SHP77 (cell line): ENCODE measurements around the gene MYF5.
"Not testable (repeated sequence)": the region's sequence is repeated elsewhere in the genome, so short reads cannot be mapped to it uniquely, and the experiment has no call there.

ENCODE experiments used
- DNase-seq, 2 experiments: peaks; one replicate each; lab custom pipeline; 2025; lab: John Stamatoyannopoulos, UW

Gene MYF5

DNA sequence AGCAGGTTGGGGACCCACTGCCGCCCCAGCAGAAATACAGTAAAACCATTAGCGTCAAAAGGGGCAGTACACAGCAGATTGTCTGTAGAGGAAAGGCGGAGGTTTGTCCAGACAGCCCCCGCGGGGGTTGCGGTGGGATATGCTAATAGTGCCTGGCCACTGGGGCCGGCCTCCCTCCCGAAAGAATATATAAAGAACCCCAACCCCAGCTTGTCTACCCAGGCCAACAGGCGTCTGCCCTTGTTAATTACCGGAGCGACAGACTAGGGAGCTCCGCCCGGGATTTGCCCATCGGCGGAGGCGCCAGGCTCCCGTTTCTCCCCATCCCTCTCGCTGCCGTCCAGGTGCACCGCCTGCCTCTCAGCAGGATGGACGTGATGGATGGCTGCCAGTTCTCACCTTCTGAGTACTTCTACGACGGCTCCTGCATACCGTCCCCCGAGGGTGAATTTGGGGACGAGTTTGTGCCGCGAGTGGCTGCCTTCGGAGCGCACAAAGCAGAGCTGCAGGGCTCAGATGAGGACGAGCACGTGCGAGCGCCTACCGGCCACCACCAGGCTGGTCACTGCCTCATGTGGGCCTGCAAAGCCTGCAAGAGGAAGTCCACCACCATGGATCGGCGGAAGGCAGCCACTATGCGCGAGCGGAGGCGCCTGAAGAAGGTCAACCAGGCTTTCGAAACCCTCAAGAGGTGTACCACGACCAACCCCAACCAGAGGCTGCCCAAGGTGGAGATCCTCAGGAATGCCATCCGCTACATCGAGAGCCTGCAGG, at the start of gene MYF5:
Gene MYF5 (plus strand): TSS at position 217 of the 774 bp plus-strand sequence. CDS start 152 bp downstream, at position 369.
- DNase-seq: no peak

DNA sequence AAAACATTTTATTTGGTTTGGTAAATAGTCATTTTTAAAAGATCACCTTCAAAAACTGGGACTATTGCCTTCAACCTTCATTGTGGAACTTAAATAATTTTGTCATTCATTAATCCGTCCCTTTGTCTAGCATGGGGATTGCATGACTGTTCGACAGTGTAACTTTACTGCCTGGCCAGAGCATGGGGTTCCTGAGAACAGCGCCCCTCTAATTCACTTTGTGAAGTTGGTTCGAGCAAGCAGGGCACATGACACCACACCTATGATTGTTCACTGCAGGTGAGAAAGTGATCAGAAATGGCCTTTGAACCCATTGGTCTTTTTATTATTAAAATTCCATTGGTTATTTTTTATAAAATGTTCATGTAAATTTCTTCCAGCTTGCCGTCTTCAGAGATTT, 46.5 kb upstream of the MYF5 start:
- no peak for DNase-seq

DNA sequence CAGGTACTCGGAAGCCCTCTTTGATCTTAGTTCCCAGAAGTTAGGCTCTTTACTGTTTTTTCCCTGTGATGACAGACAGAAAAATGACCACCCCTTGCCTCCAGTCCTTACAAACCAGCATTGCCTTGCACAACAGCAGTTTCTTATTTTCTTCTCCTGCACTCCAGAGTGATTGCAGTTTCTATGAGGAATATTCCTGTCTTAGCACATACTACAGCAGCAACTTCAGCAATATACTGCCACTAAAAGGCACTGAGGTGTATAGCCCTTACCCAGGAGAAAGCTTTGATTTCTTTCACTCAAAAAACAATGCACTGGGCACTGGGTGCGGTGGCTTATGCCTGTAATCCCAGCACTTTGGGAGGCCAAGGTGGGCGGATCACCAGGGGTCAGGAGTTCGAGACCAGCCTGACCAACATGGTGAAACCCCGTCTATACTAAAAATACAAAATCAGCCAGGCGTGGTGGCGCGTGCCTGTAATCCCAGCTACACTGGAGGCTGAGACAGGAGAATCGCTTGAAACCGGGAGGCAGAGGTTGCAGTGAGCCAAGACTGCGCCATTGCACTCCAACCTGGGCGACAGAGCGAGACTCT, 40.6 kb upstream of the MYF5 start:
- DNase-seq: not testable (repeated sequence)

DNA sequence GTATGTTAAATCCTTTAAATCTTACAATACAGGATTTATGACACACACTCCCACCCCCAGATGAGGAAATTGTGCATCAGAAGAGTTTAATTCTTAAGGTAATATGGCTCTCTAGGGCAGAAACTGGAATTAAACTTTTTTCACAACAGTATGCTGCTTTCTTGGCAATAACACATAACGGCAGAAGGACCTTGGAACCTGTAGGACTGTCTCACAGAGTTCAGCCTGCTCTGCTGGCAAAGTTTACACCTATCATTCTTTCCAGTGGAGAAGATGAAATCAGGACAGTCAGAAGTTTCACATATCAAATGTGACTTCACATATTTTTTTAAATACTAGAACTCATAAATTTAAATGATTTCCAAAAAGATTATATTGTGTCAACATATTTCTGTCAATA, 39.9 kb upstream of the MYF5 start:
- no peak for DNase-seq

DNA sequence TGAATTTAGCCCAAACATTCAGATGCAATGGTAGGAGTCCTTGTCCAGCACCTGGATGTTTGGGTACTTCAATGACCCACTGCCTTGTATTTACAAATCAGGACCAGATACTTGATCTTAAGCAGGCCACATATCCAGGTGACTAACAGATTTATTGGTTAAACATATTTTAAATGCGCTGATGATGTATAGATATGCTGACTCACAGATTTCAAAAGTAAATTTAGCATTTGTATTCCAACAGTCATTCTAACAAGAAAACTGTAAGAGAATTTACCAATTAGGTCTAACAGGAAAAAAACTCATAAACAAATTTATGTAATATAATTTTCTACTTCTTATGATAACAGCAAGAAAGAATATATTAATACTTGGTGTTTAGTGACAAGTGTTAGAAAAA, 38.7 kb upstream of the MYF5 start:
- DNase-seq: no peak

DNA sequence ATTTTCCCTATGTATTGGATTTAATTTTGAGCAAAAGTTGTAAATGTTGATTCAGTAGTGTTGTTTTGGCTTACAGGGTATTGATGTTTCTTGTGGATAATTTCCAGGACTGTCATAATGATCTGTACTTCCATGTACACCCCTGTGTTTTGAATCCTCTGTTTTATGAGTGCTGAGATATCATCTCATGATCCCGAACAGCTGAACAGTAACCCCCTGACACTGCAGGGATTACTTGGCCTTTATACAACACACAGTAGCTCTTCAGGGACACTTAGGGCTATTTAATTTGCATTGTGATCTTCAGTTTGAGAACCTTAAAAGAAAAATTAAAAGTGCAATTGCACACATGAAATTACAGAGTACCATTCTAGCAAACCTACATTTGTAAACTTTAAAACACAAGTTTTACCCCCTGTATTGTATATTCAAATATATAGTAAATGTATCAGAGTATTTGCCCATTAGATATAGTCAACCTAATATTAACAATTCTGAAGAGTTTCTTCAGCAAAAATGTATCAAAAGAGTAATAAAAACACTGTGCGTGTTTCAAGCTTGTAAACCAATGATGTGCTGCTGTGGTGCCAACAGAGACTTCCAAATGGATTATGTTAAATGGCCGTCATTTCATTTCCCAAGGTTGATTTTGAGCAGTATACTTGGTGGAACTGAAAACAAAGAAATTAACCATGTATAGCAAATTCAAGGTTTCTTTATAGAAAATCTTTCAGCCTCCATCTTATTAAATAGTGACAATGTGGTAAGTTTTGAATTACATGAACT, 37.2 kb upstream of the MYF5 start:
- no peak for DNase-seq

DNA sequence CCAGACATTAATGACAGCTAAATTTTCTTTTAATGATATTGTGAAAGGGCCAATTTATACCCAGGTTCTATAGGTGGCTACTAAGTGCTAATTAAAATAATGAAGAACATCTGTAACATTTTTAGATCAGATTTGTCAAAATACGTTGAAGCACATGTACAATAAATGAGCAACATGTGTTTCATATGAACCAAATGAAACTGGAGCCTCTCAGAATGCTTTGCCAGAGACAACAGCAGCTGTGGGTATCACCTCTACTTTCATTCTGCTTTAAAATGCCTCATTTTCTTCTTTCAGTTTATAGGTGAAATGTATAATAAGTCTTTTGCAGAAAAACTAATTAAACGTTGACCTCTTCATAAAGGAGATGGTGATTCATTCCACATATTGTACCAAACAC, 35.4 kb upstream of the MYF5 start:
- no peak for DNase-seq

DNA sequence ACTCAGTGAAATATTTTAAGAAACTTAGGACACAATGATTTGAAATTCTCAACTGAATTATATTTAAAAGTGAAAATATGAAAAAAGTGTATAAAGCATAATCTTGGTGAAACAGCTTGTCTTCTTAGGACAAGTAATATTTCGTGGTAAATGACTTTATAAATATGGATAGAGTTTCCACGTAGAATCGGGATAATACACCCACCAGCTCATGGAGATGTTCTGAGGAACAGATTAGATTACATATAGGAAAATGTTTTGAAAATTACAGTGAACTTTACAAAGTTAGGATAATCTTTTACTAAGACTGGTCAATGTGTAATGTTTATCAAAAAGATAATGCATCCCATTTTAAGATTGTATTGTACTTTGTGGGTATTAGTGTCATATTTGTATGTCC, 34.9 kb upstream of the MYF5 start:
- no peak for DNase-seq

DNA sequence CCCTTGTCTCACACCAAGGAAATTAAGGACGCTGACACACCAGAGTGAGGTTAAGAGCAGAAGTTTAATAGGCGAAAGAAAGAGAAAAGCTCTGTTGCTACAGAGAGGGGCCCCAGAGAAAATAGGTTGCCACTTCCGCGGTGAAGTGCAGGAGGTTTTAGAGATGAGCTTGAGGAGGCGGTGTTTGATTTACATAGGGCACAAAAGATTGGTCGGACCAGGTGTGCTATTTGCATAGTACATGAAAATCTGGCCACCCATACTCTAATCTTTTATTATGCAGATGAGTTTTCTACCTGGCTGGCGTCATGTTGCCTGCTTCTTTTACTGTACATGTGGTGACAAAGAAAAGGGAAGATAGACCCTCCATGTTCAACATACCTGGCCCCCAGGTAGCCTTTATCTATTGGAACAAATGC, 32.6 kb upstream of the MYF5 start:
- no peak for DNase-seq

DNA sequence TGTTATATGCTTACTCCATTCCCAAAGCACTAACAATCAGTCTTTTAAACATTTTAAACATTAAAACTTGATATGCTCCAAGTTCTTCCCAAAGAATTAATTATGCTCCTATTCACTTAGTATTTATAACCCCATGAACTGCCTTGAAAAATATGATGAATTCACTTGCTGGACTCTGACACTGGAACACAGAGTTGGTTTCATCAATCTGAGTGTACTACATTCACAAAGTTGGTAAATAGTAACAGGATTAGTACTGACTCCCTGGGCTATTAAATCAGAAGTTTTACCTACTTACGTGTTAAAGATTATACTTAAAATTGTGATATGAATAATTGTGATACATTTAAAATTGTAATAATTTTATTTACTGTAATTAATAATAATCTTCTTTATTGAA, 26.6 kb upstream of the MYF5 start:
- no peak for DNase-seq

DNA sequence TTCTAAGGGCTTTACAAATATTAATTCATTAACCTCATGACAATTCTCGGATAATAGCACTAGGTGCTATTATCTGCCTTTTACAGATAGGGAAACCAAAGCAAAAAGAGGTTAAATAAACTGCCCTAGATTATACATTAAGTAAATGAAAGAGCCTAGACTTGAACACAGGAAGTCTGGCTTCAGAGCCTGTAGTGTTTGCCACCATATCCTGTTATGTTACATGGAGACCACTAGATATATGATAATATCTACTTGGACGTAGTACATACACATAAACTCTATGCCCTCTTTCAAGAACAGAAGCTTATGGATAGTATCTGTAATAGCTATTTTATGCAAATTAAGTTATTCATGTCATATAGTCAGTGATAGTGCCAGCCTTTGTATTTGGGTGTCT, 26.2 kb upstream of the MYF5 start:
- no peak for DNase-seq

DNA sequence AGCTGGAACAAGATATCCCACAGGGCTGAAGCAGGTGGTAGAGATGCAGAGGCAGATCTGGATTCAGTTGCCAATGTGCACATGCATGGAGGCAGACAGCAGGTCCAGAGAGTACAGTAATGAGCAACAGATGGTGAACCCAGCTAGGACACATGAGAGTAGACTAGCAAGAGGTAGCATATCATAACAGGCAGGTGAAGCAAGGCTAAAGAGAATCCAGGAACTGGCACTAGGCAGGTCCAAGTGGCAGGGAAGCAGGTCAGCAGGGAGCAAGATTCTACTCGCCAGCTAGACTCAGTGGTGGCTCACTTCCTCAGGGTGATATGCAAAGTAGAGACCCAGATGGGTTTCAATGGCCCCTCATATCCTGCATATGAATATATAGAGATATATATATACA, 24.6 kb upstream of the MYF5 start:
- DNase-seq: no peak

DNA sequence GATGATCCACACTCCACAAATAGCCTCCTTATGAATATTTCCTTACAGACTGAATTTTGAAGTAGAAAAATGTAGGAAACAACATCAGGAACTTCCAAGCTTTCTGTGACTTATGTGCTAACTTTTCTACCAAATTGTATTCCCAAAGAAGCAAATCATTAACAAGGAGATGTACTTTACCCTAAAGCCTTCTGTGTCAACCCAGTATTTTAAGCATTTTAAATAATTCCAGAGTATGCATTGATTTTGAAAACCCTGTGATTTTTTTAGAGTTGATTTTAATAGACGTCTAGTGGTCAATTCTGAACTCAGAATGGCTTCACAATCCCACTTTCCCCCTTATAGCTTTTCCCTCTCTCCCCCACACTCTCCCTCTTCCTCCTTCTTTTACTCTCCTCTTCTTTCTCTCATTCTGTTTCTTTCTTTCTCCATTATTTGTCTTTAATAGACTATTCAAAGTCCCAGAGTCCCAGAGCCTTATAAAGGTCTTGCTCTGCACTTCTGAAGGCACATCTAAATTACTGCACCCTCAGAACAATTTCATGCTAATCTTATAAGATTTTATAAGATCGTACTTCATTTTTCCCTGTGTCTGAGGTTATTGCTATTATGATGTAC, 19.3 kb upstream of the MYF5 start:
- DNase-seq: no peak

DNA sequence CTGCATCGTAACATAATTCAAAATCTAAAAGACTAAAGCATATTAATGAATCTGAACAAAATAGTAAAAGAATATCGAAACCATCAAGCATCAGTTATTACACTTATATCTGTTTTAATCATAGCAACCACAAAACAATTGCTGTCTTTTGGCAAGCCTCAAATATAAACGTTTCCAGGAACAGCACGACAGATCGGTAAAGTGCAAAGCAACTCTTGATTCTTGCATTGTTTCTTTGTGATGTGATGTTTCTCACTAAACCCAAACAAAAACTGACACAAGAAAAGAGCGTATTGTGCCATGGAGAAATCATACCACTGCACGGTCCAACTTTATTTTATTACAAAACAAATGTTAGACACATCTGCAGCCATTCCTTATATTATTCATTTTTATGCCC, 18.5 kb upstream of the MYF5 start:
- no peak for DNase-seq

DNA sequence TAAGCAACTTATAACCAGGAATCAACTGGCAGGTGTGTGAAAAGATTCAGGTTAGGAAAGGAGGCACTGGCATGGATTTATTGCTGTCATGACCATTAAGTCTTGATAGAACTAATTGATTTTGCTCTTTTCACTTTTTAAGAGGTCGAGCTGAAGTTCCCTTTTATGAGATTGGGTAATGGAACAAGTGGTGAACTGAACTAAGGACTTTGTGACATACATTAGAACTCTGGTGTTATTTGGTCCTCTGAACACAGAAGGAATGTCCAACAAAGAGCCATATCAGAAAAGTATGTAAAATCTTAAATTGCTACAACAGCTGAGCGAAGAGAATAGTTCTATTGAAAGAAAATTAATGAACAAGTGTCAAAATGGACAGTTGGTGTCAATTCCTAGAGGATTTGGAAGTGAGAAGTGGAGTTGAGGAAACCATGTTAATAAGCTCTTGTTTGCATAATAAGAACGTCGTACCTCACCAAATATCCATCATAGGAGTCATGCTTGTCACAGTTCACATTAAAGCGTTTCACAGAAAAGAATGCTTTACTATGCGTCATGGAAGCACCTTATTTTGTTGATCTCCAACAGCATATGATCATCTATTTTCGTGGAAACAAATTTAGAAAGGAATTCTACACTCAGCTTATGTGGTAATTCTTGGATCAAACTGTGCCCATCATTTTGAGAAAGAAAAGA, 17.7 kb upstream of the MYF5 start:
- DNase-seq: no peak

DNA sequence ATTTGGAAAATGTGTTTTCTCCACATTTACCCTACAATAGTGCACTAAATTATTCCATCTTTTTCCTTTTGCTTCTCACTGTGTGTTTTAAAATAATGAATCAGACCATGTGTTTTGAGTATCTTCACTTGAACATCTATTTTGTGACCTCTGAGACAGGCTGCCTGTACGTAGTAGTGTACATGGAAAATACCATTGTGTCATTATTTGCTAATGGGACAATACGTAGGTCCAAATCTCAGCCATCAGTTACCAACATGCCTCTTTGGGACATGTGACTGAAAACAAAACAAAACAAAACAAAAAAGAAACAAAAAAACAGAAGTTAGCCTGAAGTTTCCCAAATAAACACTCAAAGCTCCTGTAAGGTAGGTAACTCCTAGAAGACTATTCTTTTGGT, 16.4 kb upstream of the MYF5 start:
- no peak for DNase-seq

DNA sequence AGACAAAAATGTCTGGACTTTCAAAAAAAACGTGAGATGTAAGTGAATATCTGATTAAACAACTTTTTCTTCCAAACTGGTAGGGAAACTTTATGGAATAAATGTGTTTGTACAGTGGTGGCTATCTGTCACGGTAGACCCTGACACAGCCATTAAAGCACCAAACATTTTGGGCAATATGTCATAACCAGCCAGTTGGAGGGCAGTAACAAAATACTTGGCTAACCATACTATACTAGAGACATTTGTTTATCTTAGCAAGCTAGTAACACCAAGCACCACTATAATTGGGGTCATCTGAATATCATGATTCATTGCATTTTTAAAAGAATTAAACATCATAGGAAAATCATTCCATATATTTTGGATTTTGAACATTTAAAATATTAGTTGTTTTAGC, 15.3 kb upstream of the MYF5 start:
- DNase-seq: no peak

DNA sequence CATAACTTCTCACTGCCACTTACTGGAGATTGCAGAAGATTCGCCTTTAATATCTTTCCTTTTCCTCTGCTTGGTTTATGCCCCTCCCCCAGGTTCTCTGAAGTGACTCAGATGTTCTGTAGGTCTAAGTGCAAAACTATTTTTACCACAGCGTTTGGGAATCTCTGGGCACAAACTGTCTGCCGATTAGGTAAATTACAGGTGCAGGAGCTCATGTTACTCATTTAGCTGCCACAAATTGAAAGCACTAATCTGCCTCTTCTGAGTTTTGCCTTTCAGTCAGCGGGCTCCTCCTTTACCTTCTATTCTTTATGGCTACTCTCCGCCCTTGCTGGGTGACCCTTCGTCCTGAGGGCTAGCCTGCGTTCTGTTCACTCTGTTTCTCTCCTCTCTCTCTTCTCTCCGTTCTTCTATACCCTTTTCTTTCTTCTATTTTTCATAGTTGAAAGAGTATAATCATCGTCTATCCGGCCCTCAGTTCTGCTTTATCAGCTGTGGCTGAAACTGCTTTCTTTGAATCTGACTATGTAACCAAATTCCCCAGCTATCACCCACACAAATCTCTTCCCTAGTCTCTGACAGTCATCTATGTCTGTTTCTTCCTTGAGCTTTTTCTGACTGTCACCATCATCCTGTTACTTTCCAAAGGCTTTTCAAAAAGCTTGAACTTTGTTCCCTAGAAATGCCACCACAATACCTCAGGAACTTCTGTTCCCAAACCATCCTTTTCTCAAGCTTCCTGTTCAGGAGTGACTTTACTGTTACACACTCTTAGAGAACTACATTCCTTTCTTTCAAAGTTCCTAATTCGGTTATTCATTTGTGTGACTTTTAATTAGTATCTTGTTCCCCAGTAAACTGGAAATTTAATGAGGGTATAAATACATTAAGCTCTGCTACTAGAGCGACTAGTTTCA, 13.6 kb upstream of the MYF5 start:
- no peak for DNase-seq

DNA sequence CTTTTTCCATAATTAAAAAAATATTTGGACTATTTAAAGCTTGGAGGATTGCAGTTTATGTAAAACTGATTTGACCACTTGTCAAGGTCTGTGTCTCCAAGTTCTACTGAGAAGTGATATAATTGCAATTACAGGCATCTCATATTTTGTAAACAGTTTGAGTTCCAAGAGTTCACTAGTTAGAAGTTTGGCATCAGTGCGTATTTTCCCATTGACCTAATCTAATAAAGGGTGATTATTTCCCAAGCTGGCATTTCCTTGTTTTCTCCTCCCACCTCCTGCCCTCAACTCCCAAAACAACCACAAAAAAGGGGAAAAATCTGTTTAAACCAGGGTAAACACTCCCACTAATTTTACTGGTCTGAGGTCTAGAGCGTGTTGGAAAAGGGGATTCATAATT, 12.3 kb upstream of the MYF5 start:
- no peak for DNase-seq

DNA sequence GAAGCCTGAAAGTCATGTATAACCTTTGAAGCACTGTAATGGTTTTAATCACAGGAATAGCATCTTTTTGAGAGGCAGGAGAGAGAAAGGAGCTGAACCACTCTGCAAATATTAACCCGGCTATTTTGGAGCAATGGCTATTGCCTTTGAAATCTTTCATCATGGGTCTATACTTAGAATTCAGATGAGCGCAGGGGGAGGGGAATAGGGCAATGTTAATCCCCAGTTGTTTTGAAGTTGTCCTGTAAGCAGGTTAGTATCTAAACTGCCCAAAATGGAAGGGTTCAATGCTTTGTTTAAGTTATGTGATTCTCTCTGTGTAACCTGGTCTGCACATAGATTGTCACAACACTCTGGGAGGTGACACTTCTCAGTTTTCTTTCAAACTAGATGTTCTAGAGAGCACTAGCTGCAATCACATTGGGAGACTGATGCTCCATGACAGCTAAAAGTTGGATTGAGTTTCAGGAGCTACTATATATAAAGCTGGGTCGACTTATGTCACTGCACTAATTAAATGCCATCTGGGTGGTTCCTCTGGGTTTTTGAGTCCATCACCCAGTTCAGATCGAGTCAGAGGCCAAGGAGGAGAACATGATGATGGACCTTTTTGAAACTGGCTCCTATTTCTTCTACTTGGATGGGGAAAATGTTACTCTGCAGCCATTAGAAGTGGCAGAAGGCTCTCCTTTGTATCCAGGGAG, 9.4 kb upstream of the MYF5 start, which contains the start of gene MYF6:
Gene MYF6 (plus strand): TSS at position 509 of the 704 bp plus-strand sequence. CDS start 86 bp downstream, at position 595.
- DNase-seq: no peak
